Gastrocnemius medialis (tissue), 4 donors: ENCODE data around the gene ATP6V1A.

Experiments
- POLR2A ChIP-seq, 2 donors: fragments of 450-650 bp; IDR thresholded peaks; one replicate each; pipeline ENCODE4 v1.6.1; 2017; ENCODE audit warnings: antibody characterized with exemption in 2 of 2, mild to moderate bottlenecking in 2 of 2, moderate library complexity in 2 of 2
- TF ChIP-seq, protein P1 (sequence below), 5 experiments: fragments of 450-650 bp in 3 of 5; fragments of 200-600 bp in 2 of 5; sonication (generic) in 2 of 5; IDR thresholded peaks in 4 of 5; conservative IDR thresholded peaks in 1 of 5; 1 replicate in 4 of 5; 2 replicates in 1 of 5; pipeline ENCODE4 v1.5.1; 2016 to 2019; ENCODE audit warnings: antibody characterized with exemption in 5 of 5, mild to moderate bottlenecking in 3 of 5, moderate library complexity in 3 of 5

- TF ChIP-seq POLR2A (IDR thresholded peaks at IDR 0.05), result no peak
- TF ChIP-seq, protein P1, sequence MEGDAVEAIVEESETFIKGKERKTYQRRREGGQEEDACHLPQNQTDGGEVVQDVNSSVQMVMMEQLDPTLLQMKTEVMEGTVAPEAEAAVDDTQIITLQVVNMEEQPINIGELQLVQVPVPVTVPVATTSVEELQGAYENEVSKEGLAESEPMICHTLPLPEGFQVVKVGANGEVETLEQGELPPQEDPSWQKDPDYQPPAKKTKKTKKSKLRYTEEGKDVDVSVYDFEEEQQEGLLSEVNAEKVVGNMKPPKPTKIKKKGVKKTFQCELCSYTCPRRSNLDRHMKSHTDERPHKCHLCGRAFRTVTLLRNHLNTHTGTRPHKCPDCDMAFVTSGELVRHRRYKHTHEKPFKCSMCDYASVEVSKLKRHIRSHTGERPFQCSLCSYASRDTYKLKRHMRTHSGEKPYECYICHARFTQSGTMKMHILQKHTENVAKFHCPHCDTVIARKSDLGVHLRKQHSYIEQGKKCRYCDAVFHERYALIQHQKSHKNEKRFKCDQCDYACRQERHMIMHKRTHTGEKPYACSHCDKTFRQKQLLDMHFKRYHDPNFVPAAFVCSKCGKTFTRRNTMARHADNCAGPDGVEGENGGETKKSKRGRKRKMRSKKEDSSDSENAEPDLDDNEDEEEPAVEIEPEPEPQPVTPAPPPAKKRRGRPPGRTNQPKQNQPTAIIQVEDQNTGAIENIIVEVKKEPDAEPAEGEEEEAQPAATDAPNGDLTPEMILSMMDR (IDR thresholded peaks at IDR 0.05 in 4 of 5, conservative IDR thresholded peaks at IDR 0.05 in 1 of 5), result no peak
These were observed 47.9 kb upstream of the ATP6V1A start for GRCh38 chr3:113698956-113699355.
